Endometrial microvascular endothelial cells (primary cell): ENCODE results near the gene C16orf87. TPM values are rescaled to one million over a fixed set of nuclear protein-coding genes. Genes with fewer than 3 reads are reported as not detected.
"Not testable (repeated sequence)": the region's sequence is repeated elsewhere in the genome, so short reads cannot be mapped to it uniquely, and the experiment has no call there.

ENCODE experiments used
- in situ Hi-C: cut with HindIII; loops from 2 replicates; pipeline ENCODE4 v1.10.0; 2017; ENCODE audit warnings: low sequenced_read_pairs, low pct_unique_long_range_greater_than_20kb; ENCODE audit errors: inconsistent ontology term
- total RNA-seq: library from RNA; depleted of rRNA; stranded (reverse); fragments of >200 nt; gene quantifications from one replicate; pipeline ENCODE4 v1.2.3, GENCODE V29; 2015; ENCODE audit errors: inconsistent ontology term

The C16orf87 gene
- 6.5 TPM for total RNA-seq

DNA sequence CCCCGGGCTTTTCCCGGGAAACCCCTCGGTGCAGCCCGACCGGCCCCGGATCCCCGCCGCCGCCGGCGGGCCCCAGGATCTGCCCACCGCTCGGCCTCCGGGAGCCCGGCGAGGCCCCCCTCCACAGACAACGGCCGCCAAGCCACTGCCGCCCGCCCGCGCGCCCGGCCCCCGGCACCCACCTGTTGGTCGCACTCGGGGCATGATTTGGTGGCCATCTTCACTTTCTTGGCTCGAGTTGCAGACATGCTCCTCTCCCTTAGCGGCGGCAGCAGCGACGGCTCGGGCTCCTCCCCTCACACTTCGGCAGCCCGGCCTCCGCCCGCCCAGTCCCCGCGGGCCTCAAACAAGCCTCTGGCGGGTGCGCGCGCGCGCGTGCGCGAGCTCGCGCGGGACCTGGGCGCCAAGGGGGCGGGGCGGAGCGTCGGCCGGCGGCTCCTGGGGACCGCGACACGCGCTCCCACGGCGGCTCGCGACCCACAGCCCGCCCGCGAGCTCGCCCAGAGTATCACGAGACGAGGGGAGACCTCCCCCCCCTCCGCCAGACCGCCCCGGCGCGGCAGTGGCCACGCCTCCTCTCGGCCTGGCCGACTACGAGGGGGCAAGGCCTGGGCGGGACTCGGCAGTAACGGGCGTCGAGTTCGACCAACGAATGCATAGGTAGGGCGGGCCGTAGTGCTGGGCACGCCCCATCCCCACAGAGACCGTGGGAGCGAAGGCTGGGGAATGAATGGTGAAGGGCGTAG, at the start of gene C16orf87:
Gene C16orf87, minus strand, starts transcription at position 279 of the 746 bp plus-strand sequence. Its CDS starts 31 bp downstream, at position 248.
- in situ Hi-C loops: no loop called here

GRCh38 chr16:46875243-46875642, 44.3 kb upstream of the C16orf87 start:
- in situ Hi-C loops: no loop called here

DNA sequence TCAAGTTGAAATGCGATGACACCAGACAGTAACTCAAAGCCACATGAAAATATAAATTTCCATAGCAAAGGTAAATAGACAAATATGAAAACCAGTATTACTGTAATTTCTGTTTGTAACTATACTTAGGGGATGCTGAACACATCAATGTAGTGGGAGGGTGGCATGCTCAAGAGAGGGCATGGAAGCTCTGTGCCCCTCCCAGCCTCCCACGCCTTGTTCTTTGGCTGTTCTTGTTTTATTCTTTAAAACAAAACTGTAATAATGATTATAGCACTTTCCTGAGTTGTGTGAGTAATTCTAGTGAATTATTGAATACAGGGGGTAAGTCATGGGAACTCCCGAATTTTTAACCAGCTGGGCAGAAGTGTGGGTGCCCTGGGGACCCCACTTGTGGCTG, 42.2 kb upstream of the C16orf87 start:
- in situ Hi-C loops: no loop called here

DNA sequence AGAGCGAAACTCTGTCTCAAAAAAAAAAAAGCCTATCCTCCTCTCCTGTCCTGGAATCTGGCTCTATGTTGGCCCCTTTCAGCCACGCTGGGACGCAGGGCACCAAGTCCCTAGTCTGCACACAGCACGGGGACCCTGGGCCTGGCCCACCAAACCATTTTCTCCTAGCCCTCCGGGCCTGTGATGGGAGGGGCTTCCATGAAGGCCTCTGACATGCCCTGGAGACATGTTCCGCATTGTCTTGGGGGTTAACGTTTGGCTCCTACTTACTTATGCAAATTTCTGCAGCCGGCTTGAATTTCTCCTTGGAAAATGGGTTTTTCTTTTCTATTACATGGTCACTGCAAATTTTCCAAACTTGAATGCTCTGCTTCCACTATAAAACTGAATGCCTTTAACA, 40.6 kb upstream of the C16orf87 start:
- in situ Hi-C loops: no loop called here

DNA sequence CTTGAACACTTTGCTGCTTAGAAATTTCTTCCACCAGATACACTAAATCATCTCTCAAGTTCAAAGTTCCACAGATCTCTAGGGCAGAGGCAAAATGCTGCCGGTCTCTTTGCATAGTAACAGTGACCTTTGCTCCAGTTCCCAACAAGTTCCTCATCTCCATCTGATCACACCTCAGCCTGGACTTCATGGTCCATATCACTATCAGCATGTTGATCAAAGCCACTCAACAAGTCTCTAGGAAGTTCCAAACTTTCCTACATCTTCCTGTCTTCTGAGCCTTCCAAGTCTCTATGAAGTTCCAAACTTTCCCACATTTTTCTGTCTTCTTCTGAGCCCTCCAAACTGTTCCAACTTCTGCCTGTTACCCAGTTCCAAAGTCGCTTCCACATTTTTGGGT, 37.9 kb upstream of the C16orf87 start:
- in situ Hi-C loops: not testable (repeated sequence)

GRCh38 chr16:46867486-46867885, 36.5 kb upstream of the C16orf87 start:
- in situ Hi-C loops: not testable (repeated sequence)

- in situ Hi-C loops: no loop called here
Observed at GRCh38 chr16:46866286-46866685, 35.3 kb upstream of the C16orf87 start.

- in situ Hi-C loops: no loop called here
Observed at GRCh38 chr16:46862555-46863447, 31.8 kb upstream of the C16orf87 start.

- in situ Hi-C loops: no loop called here
Observed at GRCh38 chr16:46859719-46860152, 28.8 kb upstream of the C16orf87 start.

DNA sequence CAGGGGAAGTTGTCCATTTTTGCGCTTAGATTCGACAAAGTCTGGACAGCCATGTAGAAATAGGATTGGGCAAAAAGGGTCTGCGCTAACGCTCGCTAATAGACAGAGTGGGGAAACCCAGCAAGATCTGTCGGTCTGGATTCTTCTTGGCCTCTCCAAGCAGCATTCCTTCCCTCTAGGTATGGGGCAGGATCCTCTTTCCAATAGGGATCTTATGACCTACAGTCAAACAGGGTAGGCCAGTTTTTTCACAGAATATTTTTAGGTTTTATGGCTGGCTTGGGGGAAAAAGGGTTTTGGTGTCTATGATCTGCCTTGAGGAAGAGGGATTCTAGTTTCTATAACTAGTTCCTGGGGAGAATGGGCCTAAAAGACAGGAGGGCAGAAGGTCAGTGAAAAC, 27.2 kb upstream of the C16orf87 start:
- in situ Hi-C loops: no loop called here

DNA sequence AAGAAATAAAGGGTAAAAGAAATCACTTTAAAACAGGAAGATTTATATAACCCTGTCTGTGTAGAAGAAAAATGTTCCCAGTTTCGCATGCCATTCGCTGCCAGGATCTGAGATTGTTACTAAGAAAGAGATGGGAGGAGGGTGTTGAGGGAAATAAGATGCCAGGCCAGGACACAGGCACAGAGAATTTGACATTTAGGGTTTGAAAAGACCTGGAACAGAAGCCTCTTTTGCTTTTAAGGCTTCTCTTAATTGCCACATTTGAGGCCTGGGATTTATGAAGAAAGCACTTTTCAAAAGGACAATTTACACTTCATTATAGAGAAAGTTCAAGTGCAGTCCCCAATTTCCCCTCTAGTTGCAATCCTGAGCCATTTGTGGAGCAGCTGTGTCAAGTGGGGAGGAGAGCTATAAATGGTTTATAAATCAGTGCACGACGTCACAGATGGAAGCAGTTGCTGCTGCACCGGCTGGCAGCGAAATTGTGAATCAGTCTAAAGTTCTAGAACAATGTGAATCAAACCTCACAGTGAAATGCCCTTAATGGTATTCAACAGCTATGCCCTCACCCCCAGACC, 26.5 kb upstream of the C16orf87 start:
- in situ Hi-C loops: no loop called here

DNA sequence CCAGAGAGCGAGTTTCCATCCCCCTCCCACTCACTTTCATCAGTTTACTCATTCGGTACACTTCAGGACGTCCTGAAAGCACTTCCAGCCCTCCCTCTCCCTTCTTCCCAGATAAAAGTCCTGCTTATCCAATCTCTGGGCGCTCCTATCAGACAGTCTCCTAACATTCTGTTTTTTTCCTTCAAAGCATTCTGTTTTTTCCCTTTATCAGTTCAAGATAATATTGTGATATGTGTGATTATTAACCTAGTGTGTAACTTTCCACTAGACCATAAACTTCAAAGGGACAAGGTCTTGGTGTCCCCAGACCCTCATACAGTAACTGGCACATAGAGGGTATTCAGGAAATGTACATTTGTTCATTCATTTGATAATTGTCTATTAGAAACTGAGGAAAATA, 24.4 kb upstream of the C16orf87 start:
- in situ Hi-C loops: no loop called here

- in situ Hi-C loops: no loop called here
Observed at GRCh38 chr16:46854846-46855245, 23.9 kb upstream of the C16orf87 start.

- in situ Hi-C loops: no loop called here
Observed at GRCh38 chr16:46853713-46854443, 22.9 kb upstream of the C16orf87 start.

GRCh38 chr16:46852130-46852529, 21.1 kb upstream of the C16orf87 start:
- in situ Hi-C loops: no loop called here

DNA sequence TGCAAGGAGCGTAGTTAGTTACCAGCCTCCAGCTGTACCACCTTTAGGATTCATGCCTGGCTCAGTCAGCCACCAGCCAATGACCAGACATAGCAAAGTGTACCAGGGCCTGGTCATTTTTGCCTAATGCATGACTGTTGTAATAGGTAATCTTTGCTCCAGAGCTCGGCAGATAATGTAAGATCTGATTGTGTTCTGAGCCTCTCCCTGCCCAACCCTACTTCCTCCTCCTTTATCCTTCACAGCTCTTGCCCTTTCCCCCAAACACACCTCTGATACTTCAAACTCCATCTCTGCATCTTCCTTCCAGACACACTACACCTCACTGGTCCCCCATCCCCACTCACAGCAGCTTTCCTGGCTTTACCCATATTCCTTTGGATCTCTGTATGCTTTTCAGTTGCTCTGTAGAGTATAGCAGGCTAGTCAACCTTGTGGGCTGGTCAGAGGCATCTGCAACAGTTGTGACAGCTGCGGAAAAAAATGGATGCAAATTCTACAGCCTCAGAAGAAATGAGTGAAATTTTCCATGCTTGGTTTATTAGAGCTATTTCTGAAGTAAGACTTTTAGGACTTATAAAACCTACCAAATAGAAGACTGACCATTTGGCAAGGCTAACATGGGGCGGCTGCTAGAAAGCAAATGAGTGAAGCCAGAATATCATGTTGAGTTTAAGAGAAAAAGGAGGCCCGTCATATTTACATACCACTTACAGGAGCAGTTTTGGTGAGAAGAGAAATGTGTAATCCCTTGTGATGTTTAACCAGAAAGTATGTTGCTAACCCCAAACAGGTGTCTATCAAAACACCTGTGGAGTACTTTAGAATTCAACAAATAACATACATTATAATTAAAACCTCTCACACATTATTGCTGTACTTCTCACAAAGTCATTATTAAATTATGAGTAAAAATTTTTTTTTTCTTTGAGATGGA, 19.9 kb upstream of the C16orf87 start:
- in situ Hi-C loops: no loop called here

DNA sequence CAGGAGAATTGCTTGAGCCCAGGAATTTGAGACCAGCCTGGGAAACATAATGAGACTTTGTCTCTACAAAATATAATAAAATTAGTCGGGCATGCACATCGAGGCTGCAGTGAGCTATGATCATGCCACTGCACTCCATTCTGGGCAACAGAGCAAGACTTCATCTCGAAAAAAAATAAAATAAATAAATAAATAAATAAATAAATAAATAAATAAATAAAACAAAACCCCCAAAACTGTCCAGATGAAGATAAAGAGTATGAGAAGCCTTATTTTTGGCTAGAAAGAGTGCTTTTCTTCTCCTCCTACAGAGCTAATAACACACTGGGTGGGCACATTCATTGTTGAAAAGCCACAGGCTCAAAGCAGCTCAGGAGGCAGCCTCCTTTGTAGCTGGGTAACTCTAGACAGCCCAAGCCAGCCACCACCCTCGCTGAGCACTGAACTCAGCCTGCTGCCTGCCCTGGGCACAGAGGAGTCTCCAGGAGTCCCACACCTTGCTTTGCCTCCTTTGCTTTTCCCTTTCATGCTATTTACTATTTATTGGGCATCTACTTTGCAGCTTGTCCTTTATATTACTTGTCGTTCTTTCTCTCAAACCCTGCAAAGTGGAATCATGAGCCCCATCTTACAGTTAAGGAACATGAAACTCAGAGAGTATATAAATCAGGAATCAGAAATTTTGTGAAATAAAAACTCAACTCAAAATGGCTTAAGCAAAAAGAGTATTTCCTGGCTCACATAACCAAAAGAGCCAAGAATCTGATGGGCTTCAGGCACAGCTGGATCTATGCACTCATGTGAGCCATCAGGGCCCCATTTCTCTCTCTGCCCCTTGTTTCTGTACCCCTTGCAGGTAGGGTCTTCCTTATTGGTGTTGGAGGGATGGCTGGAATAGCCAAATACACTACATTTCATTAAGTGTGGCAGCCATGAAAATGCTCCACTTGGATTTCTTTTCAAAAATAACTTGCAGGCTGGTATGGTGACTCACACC, 18.1 kb upstream of the C16orf87 start:
- in situ Hi-C loops: no loop called here
